ENCODE data around the gene DBNDD2.

GRCh38 chr20:45432294-45432693 is 24.2 kb downstream of the DBNDD2 start:
- TF ChIP-seq CTCF (IDR thresholded peaks at IDR 0.05) (no peak), POLR2A (IDR thresholded peaks at IDR 0.05) (no peak)
